Measurements from ENCODE around the gene TSPO2. TPM values are rescaled to one million over a fixed set of nuclear protein-coding genes. Genes with fewer than 3 reads are reported as not detected.

TSPO2 gene
- total and polyA plus RNA-seq, 2 of the 13 experiments (the other 11 are each of a cell fraction or from before 2014, with no cell fraction given): 0.55 TPM; not detected in 1

DNA sequence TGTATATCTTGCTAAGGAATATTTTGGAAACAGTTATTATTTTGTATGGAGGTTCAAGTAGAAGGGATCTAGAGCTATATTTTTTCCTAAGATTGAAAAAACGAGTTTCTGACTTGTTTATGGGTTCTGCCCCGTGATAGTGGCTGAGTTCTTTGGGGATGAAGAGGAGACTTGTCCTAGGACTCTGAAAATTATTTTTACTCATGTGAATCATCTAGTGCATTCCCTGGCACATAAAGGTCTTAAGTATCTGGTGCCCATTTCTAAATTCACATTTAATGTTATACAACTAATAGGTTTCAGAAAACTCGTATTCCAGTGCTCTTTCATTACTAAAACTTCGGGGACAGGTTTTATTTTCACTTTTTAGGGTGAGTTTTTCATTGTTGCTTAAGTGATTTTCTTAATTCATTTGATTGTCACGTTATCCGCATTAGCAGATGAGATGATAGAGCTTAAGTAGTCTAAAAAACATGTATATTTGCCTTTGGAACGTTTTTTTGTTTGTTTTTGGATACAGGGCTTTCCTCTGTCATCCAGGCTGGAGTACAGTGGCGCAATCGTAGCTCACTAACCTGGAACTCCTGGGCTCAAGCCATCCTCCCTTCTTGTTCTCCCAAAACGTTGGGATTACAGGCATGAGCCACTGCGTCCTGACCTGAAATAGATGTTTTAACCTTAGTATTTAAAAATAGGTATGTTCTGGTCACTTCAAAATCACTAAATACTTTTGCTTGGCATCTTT lies 32.6 kb downstream of the TSPO2 start (continued):
- TF ChIP-seq, protein P1, sequence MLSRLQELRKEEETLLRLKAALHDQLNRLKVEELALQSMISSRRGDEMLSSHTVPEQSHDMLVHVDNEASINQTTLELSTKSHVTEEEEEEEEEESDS (CRISPR knock-in tag; IDR thresholded peaks at IDR 0.05; ENCODE audit: borderline replicate concordance): no peak
- TF ChIP-seq MIER2 (CRISPR knock-in tag; IDR thresholded peaks at IDR 0.05): no peak
- TF ChIP-seq CBFB (CRISPR knock-in tag; IDR thresholded peaks at IDR 0.05): no peak
- TF ChIP-seq ZNF749 (CRISPR knock-in tag; IDR thresholded peaks at IDR 0.05; ENCODE audit: borderline replicate concordance): no peak
- TF ChIP-seq EP300 (IDR thresholded peaks at IDR 0.05; ENCODE audit: low read depth in 2 of 2, low read length in 2 of 2): 0 out of 4 replicates have a peak, but pooled peaks of 1 of the 2 experiments have one; percentile 23
- no peak for TF ChIP-seq EP300 (CRISPR knock-in tag; IDR thresholded peaks at IDR 0.05; ENCODE audit: borderline replicate concordance)
- no peak for TF ChIP-seq ISX (CRISPR knock-in tag; conservative IDR thresholded peaks at IDR 0.05)
- TF ChIP-seq, protein P2, sequence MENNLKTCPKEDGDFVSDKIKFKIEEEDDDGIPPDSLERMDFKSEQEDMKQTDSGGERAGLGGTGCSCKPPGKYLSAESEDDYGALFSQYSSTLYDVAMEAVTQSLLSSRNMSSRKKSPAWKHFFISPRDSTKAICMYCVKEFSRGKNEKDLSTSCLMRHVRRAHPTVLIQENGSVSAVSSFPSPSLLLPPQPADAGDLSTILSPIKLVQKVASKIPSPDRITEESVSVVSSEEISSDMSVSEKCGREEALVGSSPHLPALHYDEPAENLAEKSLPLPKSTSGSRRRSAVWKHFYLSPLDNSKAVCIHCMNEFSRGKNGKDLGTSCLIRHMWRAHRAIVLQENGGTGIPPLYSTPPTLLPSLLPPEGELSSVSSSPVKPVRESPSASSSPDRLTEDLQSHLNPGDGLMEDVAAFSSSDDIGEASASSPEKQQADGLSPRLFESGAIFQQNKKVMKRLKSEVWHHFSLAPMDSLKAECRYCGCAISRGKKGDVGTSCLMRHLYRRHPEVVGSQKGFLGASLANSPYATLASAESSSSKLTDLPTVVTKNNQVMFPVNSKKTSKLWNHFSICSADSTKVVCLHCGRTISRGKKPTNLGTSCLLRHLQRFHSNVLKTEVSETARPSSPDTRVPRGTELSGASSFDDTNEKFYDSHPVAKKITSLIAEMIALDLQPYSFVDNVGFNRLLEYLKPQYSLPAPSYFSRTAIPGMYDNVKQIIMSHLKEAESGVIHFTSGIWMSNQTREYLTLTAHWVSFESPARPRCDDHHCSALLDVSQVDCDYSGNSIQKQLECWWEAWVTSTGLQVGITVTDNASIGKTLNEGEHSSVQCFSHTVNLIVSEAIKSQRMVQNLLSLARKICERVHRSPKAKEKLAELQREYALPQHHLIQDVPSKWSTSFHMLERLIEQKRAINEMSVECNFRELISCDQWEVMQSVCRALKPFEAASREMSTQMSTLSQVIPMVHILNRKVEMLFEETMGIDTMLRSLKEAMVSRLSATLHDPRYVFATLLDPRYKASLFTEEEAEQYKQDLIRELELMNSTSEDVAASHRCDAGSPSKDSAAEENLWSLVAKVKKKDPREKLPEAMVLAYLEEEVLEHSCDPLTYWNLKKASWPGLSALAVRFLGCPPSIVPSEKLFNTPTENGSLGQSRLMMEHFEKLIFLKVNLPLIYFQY (CRISPR knock-in tag; IDR thresholded peaks at IDR 0.05; ENCODE audit: borderline replicate concordance): no peak
- peak; percentile 38; the same call in 1 of the 2 replicates for TF ChIP-seq ZNF264 (CRISPR knock-in tag; IDR thresholded peaks at IDR 0.05)
- TF ChIP-seq TGIF2 (CRISPR knock-in tag; IDR thresholded peaks at IDR 0.05): no peak
- TF ChIP-seq, protein P3, sequence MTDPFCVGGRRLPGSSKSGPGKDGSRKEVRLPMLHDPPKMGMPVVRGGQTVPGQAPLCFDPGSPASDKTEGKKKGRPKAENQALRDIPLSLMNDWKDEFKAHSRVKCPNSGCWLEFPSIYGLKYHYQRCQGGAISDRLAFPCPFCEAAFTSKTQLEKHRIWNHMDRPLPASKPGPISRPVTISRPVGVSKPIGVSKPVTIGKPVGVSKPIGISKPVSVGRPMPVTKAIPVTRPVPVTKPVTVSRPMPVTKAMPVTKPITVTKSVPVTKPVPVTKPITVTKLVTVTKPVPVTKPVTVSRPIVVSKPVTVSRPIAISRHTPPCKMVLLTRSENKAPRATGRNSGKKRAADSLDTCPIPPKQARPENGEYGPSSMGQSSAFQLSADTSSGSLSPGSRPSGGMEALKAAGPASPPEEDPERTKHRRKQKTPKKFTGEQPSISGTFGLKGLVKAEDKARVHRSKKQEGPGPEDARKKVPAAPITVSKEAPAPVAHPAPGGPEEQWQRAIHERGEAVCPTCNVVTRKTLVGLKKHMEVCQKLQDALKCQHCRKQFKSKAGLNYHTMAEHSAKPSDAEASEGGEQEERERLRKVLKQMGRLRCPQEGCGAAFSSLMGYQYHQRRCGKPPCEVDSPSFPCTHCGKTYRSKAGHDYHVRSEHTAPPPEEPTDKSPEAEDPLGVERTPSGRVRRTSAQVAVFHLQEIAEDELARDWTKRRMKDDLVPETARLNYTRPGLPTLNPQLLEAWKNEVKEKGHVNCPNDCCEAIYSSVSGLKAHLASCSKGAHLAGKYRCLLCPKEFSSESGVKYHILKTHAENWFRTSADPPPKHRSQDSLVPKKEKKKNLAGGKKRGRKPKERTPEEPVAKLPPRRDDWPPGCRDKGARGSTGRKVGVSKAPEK (CRISPR knock-in tag; IDR thresholded peaks at IDR 0.05; ENCODE audit: borderline replicate concordance): no peak
- TF ChIP-seq, protein P4, sequence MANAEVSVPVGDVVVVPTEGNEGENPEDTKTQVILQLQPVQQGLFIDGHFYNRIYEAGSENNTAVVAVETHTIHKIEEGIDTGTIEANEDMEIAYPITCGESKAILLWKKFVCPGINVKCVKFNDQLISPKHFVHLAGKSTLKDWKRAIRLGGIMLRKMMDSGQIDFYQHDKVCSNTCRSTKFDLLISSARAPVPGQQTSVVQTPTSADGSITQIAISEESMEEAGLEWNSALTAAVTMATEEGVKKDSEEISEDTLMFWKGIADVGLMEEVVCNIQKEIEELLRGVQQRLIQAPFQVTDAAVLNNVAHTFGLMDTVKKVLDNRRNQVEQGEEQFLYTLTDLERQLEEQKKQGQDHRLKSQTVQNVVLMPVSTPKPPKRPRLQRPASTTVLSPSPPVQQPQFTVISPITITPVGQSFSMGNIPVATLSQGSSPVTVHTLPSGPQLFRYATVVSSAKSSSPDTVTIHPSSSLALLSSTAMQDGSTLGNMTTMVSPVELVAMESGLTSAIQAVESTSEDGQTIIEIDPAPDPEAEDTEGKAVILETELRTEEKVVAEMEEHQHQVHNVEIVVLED (CRISPR knock-in tag; IDR thresholded peaks at IDR 0.05; ENCODE audit: borderline replicate concordance): no peak
- TF ChIP-seq RXRA (CRISPR knock-in tag; IDR thresholded peaks at IDR 0.05): no peak
- TF ChIP-seq PAWR (CRISPR knock-in tag; IDR thresholded peaks at IDR 0.05; ENCODE audit: borderline replicate concordance): no peak
- no peak for TF ChIP-seq SOX6 (IDR thresholded peaks at IDR 0.05)
- 0 out of 2 replicates have a peak, but pooled peaks have one; percentile 25 for TF ChIP-seq SOX6 (CRISPR knock-in tag; IDR thresholded peaks at IDR 0.05)
- TF ChIP-seq, protein P5, sequence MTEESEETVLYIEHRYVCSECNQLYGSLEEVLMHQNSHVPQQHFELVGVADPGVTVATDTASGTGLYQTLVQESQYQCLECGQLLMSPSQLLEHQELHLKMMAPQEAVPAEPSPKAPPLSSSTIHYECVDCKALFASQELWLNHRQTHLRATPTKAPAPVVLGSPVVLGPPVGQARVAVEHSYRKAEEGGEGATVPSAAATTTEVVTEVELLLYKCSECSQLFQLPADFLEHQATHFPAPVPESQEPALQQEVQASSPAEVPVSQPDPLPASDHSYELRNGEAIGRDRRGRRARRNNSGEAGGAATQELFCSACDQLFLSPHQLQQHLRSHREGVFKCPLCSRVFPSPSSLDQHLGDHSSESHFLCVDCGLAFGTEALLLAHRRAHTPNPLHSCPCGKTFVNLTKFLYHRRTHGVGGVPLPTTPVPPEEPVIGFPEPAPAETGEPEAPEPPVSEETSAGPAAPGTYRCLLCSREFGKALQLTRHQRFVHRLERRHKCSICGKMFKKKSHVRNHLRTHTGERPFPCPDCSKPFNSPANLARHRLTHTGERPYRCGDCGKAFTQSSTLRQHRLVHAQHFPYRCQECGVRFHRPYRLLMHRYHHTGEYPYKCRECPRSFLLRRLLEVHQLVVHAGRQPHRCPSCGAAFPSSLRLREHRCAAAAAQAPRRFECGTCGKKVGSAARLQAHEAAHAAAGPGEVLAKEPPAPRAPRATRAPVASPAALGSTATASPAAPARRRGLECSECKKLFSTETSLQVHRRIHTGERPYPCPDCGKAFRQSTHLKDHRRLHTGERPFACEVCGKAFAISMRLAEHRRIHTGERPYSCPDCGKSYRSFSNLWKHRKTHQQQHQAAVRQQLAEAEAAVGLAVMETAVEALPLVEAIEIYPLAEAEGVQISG (CRISPR knock-in tag; IDR thresholded peaks at IDR 0.05): no peak
- no peak for TF ChIP-seq ZSCAN12 (CRISPR knock-in tag; IDR thresholded peaks at IDR 0.05)

All from HepG2 (cell line).